ENCODE results near the gene AGPAT1. TPM values are rescaled to one million over a fixed set of nuclear protein-coding genes. Genes with fewer than 3 reads are reported as not detected.

Gene AGPAT1
- total and polyA plus RNA-seq, 2 experiments from 2014 or later, result 39.8 to 82.1 TPM

- H3K4me3 Mint-ChIP-seq, result peak overlapping the region; percentile 100
- H3K27ac Mint-ChIP-seq, result peak overlapping the region; percentile 99; the same call in 1 of the 2 replicates
- Histone ChIP-seq H3K4me2 (peak overlapping the region; percentile 86), H3F3A (replicated peaks; ENCODE audit: low read depth) (peaks cover 10% of the 10 kb centered on the region; the same call in 1 of the 2 replicates), H3K27me3 (ENCODE audit: insufficient read depth) (no peaks in the 10 kb centered on the region), H3K4me3 (peak overlapping the region; percentile 86), H3K79me2 (replicated peaks; ENCODE audit: insufficient read depth) (peaks cover 20% of the 10 kb centered on the region), H2AFZ (no peak overlapping the region), H3K36me3 (ENCODE audit: insufficient read depth) (0 out of 2 replicates have a peak, but pooled peaks cover 7% of the 10 kb centered on the region), H3K4me1 (ENCODE audit: insufficient read depth) (peaks cover 21% of the 10 kb centered on the region), H4K20me1 (replicated peaks; ENCODE audit: insufficient read depth) (0 out of 2 replicates have a peak, but pooled peaks cover 5% of the 10 kb centered on the region), H3K27ac (ENCODE audit: low read depth) (no peak overlapping the region), H3K9me2 (ENCODE audit: insufficient read depth) (no peaks in the 10 kb centered on the region)
- ATAC-seq (no peak), DNase-seq (ENCODE audit: low spot score) (no peak)
- TF ChIP-seq NANOG (IDR thresholded peaks at IDR 0.05; ENCODE audit: borderline replicate concordance) (no peak), CREB1 (CRISPR knock-in tag; IDR thresholded peaks at IDR 0.05; ENCODE audit: low read depth) (no peak), ETS1 (IDR thresholded peaks at IDR 0.05) (no peak)
- peaks cover 23% of the 10 kb centered on the region for H3K4me1 Mint-ChIP-seq
- no peaks in the 10 kb centered on the region for H3K9me3 Mint-ChIP-seq
- H3K36me3 Mint-ChIP-seq (ENCODE audit: low read depth), result peaks cover 35% of the 10 kb centered on the region
- H3K27me3 Mint-ChIP-seq (ENCODE audit: insufficient read depth, low read depth, poor library complexity), result peaks cover 16% of the 10 kb centered on the region
Measured at GRCh38 chr6:32126880-32127279, 49.0 kb downstream of the AGPAT1 start.

- H3K27me3 ChIP-seq (ENCODE audit: insufficient read depth), result no peaks in the 10 kb centered on the region
- DNase-seq (ENCODE audit: low spot score), result no peak
- H3K27me3 Mint-ChIP-seq (ENCODE audit: insufficient read depth, low read depth, poor library complexity), result peaks cover 11% of the 10 kb centered on the region
- peaks cover 13% of the 10 kb centered on the region for H3K79me2 ChIP-seq (replicated peaks; ENCODE audit: insufficient read depth)
- no peak overlapping the region for H3K27ac ChIP-seq (ENCODE audit: low read depth)
- H3K4me3 Mint-ChIP-seq, result no peak overlapping the region
- peaks cover 9% of the 10 kb centered on the region for H3K4me1 ChIP-seq (ENCODE audit: insufficient read depth)
- H2AFZ ChIP-seq, result no peak overlapping the region
- H3K4me3 ChIP-seq, result no peak overlapping the region
- no peak for ATAC-seq
- H3K9me3 Mint-ChIP-seq, result no peaks in the 10 kb centered on the region
- peaks cover 12% of the 10 kb centered on the region; the same call in 1 of the 2 replicates for H3K36me3 ChIP-seq (ENCODE audit: insufficient read depth)
- peaks cover 55% of the 10 kb centered on the region for H3K36me3 Mint-ChIP-seq (ENCODE audit: low read depth)
- peaks cover 11% of the 10 kb centered on the region; the same call in 1 of the 2 replicates for H3F3A ChIP-seq (replicated peaks; ENCODE audit: low read depth)
- H3K9me2 ChIP-seq (ENCODE audit: insufficient read depth), result no peaks in the 10 kb centered on the region
- H4K20me1 ChIP-seq (replicated peaks; ENCODE audit: insufficient read depth), result 0 out of 2 replicates have a peak, but pooled peaks cover 5% of the 10 kb centered on the region
- H3K4me1 Mint-ChIP-seq, result peaks cover 13% of the 10 kb centered on the region
- H3K27ac Mint-ChIP-seq, result no peak overlapping the region
- no peak overlapping the region for H3K4me2 ChIP-seq
- TF ChIP-seq REST (IDR thresholded peaks at IDR 0.05; ENCODE audit: unreplicated experiment) (no peak), ZNF462 (CRISPR knock-in tag; IDR thresholded peaks at IDR 0.05) (no peak), POLR2AphosphoS5 (IDR thresholded peaks at IDR 0.05; ENCODE audit: low read depth) (no peak), EZH2phosphoT487 (IDR thresholded peaks at IDR 0.05; ENCODE audit: unreplicated experiment) (no peak), JUNB (IDR thresholded peaks at IDR 0.05; ENCODE audit: unreplicated experiment) (no peak), EZH2 (IDR thresholded peaks at IDR 0.05; ENCODE audit: low read depth, unreplicated experiment) (no peak)
Measured at GRCh38 chr6:32123681-32124080, 52.2 kb downstream of the AGPAT1 start.

Measured in GM23338 (cell line).